RWPE2 (cell line): Measurements from ENCODE around the gene NFU1.

Source experiments
- ATAC-seq: fragments of 200-7000 bp; cut with Tn5 transposase; 3 replicates; pipeline ENCODE4 v1.9.1; 2021; ENCODE audit warnings: low read depth
- DNase-seq: peaks from one replicate; pipeline ENCODE4 v3.0.0-alpha.2; 2020; ENCODE audit warnings: low spot score
- H3K27ac ChIP-seq: fragments of 450-650 bp; 2 replicates; pipeline ENCODE4 v1.5.1; 2017; ENCODE audit warnings: mild to moderate bottlenecking; ENCODE audit not compliant: poor library complexity, severe bottlenecking
- H3K27me3 ChIP-seq: fragments of 250-450 bp; sonication (Bioruptor Pico); 2 replicates; pipeline ENCODE4 v1.5.1; 2021; ENCODE audit warnings: mild to moderate bottlenecking, moderate library complexity; ENCODE audit not compliant: insufficient read depth, poor library complexity, severe bottlenecking
- H3K36me3 ChIP-seq: fragments of 250-450 bp; sonication (Bioruptor Pico); 2 replicates; pipeline ENCODE4 v1.5.1; 2020; ENCODE audit warnings: low read depth, mild to moderate bottlenecking, moderate library complexity
- H3K4me1 ChIP-seq: fragments of 250-450 bp; sonication (Bioruptor Pico); 2 replicates; pipeline ENCODE4 v1.5.1; 2021; ENCODE audit warnings: mild to moderate bottlenecking, moderate library complexity; ENCODE audit not compliant: insufficient read depth, poor library complexity, severe bottlenecking
- H3K4me3 ChIP-seq: fragments of 250-450 bp; sonication (Bioruptor Pico); 2 replicates; pipeline ENCODE4 v1.5.1; 2021; ENCODE audit warnings: mild to moderate bottlenecking, moderate library complexity; ENCODE audit not compliant: severe bottlenecking
- H3K9me3 ChIP-seq: fragments of 250-450 bp; sonication (Bioruptor Pico); 2 replicates; pipeline ENCODE4 v1.5.1; 2021; ENCODE audit warnings: mild to moderate bottlenecking, moderate library complexity; ENCODE audit not compliant: severe bottlenecking
- CTCF ChIP-seq: fragments of 450-650 bp; IDR thresholded peaks from one replicate; pipeline ENCODE4 v1.5.1; 2017; ENCODE audit warnings: mild to moderate bottlenecking, moderate library complexity; ENCODE audit not compliant: poor library complexity, severe bottlenecking

NFU1 gene

GRCh38 chr2:69438580-69438979, 1.3 kb upstream of the NFU1 start:
- DNase-seq: no peak
- ATAC-seq: no peak
- Histone ChIP-seq H3K27me3 (no peaks in the 10 kb centered on the region), H3K27ac (no peak overlapping the region), H3K9me3 (no peaks in the 10 kb centered on the region), H3K4me1 (peaks cover 10% of the 10 kb centered on the region), H3K4me3 (no peak overlapping the region), H3K36me3 (no peaks in the 10 kb centered on the region)
- no peak for TF ChIP-seq CTCF

DNA sequence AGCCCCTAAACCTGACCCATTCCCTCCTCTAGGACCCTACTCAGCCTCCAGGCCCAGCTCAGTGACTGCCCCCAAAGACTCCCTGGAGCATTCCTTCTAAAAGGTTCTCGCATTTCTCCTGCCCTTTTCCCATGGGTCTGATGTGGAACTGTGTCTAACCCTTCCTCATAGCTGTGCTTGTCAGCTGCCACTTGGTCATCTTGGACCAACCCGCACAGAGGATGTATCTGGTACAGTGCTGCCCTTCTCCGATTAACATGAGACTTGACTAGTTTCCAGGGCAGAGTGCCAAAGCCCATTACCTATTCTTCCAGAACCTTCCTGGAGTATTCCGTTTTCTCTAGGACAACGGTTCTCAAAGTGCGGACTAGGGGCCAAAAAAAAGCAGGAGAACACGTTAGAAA, 518 bp upstream of the NFU1 start:
- peak; percentile 7; the same call in 2 of the 3 replicates for ATAC-seq
- Histone ChIP-seq H3K27ac (peak overlapping the region; percentile 65), H3K4me3 (peak overlapping the region; percentile 53), H3K27me3 (no peaks in the 10 kb centered on the region), H3K4me1 (peaks cover 10% of the 10 kb centered on the region), H3K36me3 (no peaks in the 10 kb centered on the region), H3K9me3 (no peaks in the 10 kb centered on the region)
- TF ChIP-seq CTCF: no peak
- no peak for DNase-seq

- no peaks in the 10 kb centered on the region for H3K27me3 ChIP-seq
- peaks cover 4% of the 10 kb centered on the region for H3K36me3 ChIP-seq
- no peak for TF ChIP-seq CTCF
- no peaks in the 10 kb centered on the region for H3K9me3 ChIP-seq
- H3K27ac ChIP-seq: peak overlapping the region; percentile 65
- peaks cover 10% of the 10 kb centered on the region for H3K4me1 ChIP-seq
- DNase-seq: no peak
- peak overlapping the region; percentile 53 for H3K4me3 ChIP-seq
- ATAC-seq: peak; percentile 3; the same call in 2 of the 3 replicates
Measured at GRCh38 chr2:69436596-69436937, 668 bp downstream of the NFU1 start.

- peaks cover 10% of the 10 kb centered on the region for H3K4me1 ChIP-seq
- H3K9me3 ChIP-seq: no peaks in the 10 kb centered on the region
- H3K4me3 ChIP-seq: no peak overlapping the region
- no peaks in the 10 kb centered on the region for H3K27me3 ChIP-seq
- ATAC-seq (no peak), DNase-seq (no peak)
- H3K27ac ChIP-seq: no peak overlapping the region
- peaks cover 16% of the 10 kb centered on the region for H3K36me3 ChIP-seq
- TF ChIP-seq CTCF: no peak
Measured at GRCh38 chr2:69434753-69435152, 2.5 kb downstream of the NFU1 start.

- no peak for DNase-seq
- no peaks in the 10 kb centered on the region for H3K9me3 ChIP-seq
- no peak for TF ChIP-seq CTCF
- no peak overlapping the region for H3K4me3 ChIP-seq
- ATAC-seq: no peak
- H3K36me3 ChIP-seq: peaks cover 46% of the 10 kb centered on the region
- no peak overlapping the region for H3K27ac ChIP-seq
- no peaks in the 10 kb centered on the region for H3K4me1 ChIP-seq
- no peaks in the 10 kb centered on the region for H3K27me3 ChIP-seq
Measured at GRCh38 chr2:69429491-69430183, 7.6 kb downstream of the NFU1 start.
